Pulmonary artery endothelial cell (primary cell): Measurements from ENCODE around the gene CDK19. TPM values are rescaled to one million over a fixed set of nuclear protein-coding genes. Genes with fewer than 3 reads are reported as not detected.
"Not testable (repeated sequence)": the region's sequence is repeated elsewhere in the genome, so short reads cannot be mapped to it uniquely, and the experiment has no call there.

Experiments used
- DNase-seq: peaks from one replicate; pipeline ENCODE4 v3.0.0-alpha.2; 2011; ENCODE audit warnings: low read depth, low spot score
- total RNA-seq: library from RNA; depleted of rRNA; stranded (reverse); fragments of >200 nt; gene quantifications from 2 replicates; pipeline ENCODE4 v1.2.3, GENCODE V29; 2014

CDK19 gene
- total RNA-seq, 1 donor from 2014 or later = 5.1 TPM

- no peak for DNase-seq
Observed at GRCh38 chr6:110757926-110758325, 57.3 kb downstream of the CDK19 start.

GRCh38 chr6:110756817-110757216 is 58.5 kb downstream of the CDK19 start:
- no peak for DNase-seq

- DNase-seq = no peak
Observed at GRCh38 chr6:110755411-110755834, 59.8 kb downstream of the CDK19 start.

- not testable (repeated sequence) for DNase-seq
Observed at GRCh38 chr6:110753936-110754668, 61.2 kb downstream of the CDK19 start.

GRCh38 chr6:110748453-110748852 is 66.8 kb downstream of the CDK19 start:
- DNase-seq = no peak

- no peak for DNase-seq
Observed at GRCh38 chr6:110746680-110747079, 68.6 kb downstream of the CDK19 start.

GRCh38 chr6:110744991-110745390 is 70.3 kb downstream of the CDK19 start:
- DNase-seq = no peak

- not testable (repeated sequence) for DNase-seq
Observed at GRCh38 chr6:110742552-110742951, 72.7 kb downstream of the CDK19 start.

GRCh38 chr6:110741517-110741916 is 73.8 kb downstream of the CDK19 start:
- DNase-seq = no peak

- DNase-seq = no peak
Observed at GRCh38 chr6:110738899-110739365, 76.3 kb downstream of the CDK19 start.

GRCh38 chr6:110735666-110736065 is 79.6 kb downstream of the CDK19 start:
- no peak for DNase-seq

- no peak for DNase-seq
Observed at GRCh38 chr6:110731898-110732297, 83.4 kb downstream of the CDK19 start.

- no peak for DNase-seq
Observed at GRCh38 chr6:110731196-110731595, 84.1 kb downstream of the CDK19 start.

- no peak for DNase-seq
Observed at GRCh38 chr6:110728501-110728900, 86.8 kb downstream of the CDK19 start.

GRCh38 chr6:110723017-110723416 is 92.3 kb downstream of the CDK19 start:
- DNase-seq = no peak

GRCh38 chr6:110720066-110720465 is 95.2 kb downstream of the CDK19 start:
- no peak for DNase-seq

GRCh38 chr6:110719601-110720000 is 95.7 kb downstream of the CDK19 start:
- DNase-seq = not testable (repeated sequence)

- no peak for DNase-seq
Observed at GRCh38 chr6:110714143-110714542, 101.1 kb downstream of the CDK19 start.

- no peak for DNase-seq
Observed at GRCh38 chr6:110712238-110712637, 103.0 kb downstream of the CDK19 start.

- DNase-seq = no peak
Observed at GRCh38 chr6:110710115-110710514, 105.2 kb downstream of the CDK19 start.

- DNase-seq = no peak
Observed at GRCh38 chr6:110708295-110708950, 106.8 kb downstream of the CDK19 start.

GRCh38 chr6:110705543-110705942 is 109.7 kb downstream of the CDK19 start:
- DNase-seq = no peak
